ENCODE measurements around the gene WDR64. TPM values are rescaled to one million over a fixed set of nuclear protein-coding genes. Genes with fewer than 3 reads are reported as not detected.

WDR64 gene
- total RNA-seq, 2 donors from 2014 or later: not detected

GRCh38 chr1:241606544-241606943, 45.5 kb upstream of the WDR64 start:
- no peak overlapping the region for H3K27ac Mint-ChIP-seq
- no peaks in the 10 kb centered on the region for H3K9me3 Mint-ChIP-seq
- H3K9me3 ChIP-seq (ENCODE audit: control insufficient read depth, low read length): no peaks in the 10 kb centered on the region
- no peaks in the 10 kb centered on the region for H3K36me3 ChIP-seq (ENCODE audit: control insufficient read depth, insufficient read depth, low read length)
- peaks cover 5% of the 10 kb centered on the region for H3K27me3 ChIP-seq (ENCODE audit: control insufficient read depth, insufficient read depth, low read length, poor library complexity, severe bottlenecking)
- no peak overlapping the region for H3K4me3 Mint-ChIP-seq
- DNase-seq: no peak
- H3K9ac ChIP-seq (ENCODE audit: extremely low read depth, low read length, poor library complexity, severe bottlenecking): no peak overlapping the region
- H3K27me3 Mint-ChIP-seq (ENCODE audit: insufficient read depth): no peaks in the 10 kb centered on the region
- no peaks in the 10 kb centered on the region for H3K36me3 Mint-ChIP-seq (ENCODE audit: low read depth)
- WGBS, 2 experiments (ENCODE audit: insufficient coverage in 1 of 2, insufficient read length in 1 of 2): 92 to 95% methylated on average over 4 to 5 of the region's 5 CpGs
- peaks cover 10% of the 10 kb centered on the region for H3K4me1 ChIP-seq (ENCODE audit: control insufficient read depth, insufficient read depth, low read length)
- H3K4me3 ChIP-seq (ENCODE audit: low read length): no peak overlapping the region
- no peak for TF ChIP-seq CTCF (conservative IDR thresholded peaks at IDR 0.05)
- no peak overlapping the region for H3K27ac ChIP-seq (ENCODE audit: low read depth, low read length)
- H3K4me1 Mint-ChIP-seq: peaks cover 3% of the 10 kb centered on the region

GRCh38 chr1:241607497-241607896, 44.6 kb upstream of the WDR64 start:
- TF ChIP-seq CTCF (conservative IDR thresholded peaks at IDR 0.05): no peak
- no peak for DNase-seq
- Histone ChIP-seq H3K4me3 (ENCODE audit: low read length) (no peak overlapping the region), H3K36me3 (ENCODE audit: control insufficient read depth, insufficient read depth, low read length) (no peaks in the 10 kb centered on the region), H3K4me1 (ENCODE audit: control insufficient read depth, insufficient read depth, low read length) (peaks cover 10% of the 10 kb centered on the region), H3K27ac (ENCODE audit: low read depth, low read length) (no peak overlapping the region), H3K9me3 (ENCODE audit: control insufficient read depth, low read length) (no peaks in the 10 kb centered on the region), H3K27me3 (ENCODE audit: control insufficient read depth, insufficient read depth, low read length, poor library complexity, severe bottlenecking) (peaks cover 5% of the 10 kb centered on the region), H3K9ac (ENCODE audit: extremely low read depth, low read length, poor library complexity, severe bottlenecking) (no peak overlapping the region)
- no peak overlapping the region for H3K27ac Mint-ChIP-seq
- H3K4me1 Mint-ChIP-seq: peaks cover 3% of the 10 kb centered on the region
- no peaks in the 10 kb centered on the region for H3K27me3 Mint-ChIP-seq (ENCODE audit: insufficient read depth)
- no peak overlapping the region for H3K4me3 Mint-ChIP-seq
- no peaks in the 10 kb centered on the region for H3K36me3 Mint-ChIP-seq (ENCODE audit: low read depth)
- no peaks in the 10 kb centered on the region for H3K9me3 Mint-ChIP-seq

- H3K27ac ChIP-seq (ENCODE audit: low read depth, low read length): no peak overlapping the region
Observed at GRCh38 chr1:241608379-241609033, 43.6 kb upstream of the WDR64 start.

More at GRCh38 chr1:241608379-241609033, 43.6 kb upstream of the WDR64 start:
- DNase-seq: no peak
- Histone ChIP-seq H3K27me3 (ENCODE audit: control insufficient read depth, insufficient read depth, low read length, poor library complexity, severe bottlenecking) (peaks cover 5% of the 10 kb centered on the region), H3K4me1 (ENCODE audit: control insufficient read depth, insufficient read depth, low read length) (peaks cover 10% of the 10 kb centered on the region), H3K9ac (ENCODE audit: extremely low read depth, low read length, poor library complexity, severe bottlenecking) (no peak overlapping the region), H3K4me3 (ENCODE audit: low read length) (no peak overlapping the region), H3K36me3 (ENCODE audit: control insufficient read depth, insufficient read depth, low read length) (no peaks in the 10 kb centered on the region), H3K9me3 (ENCODE audit: control insufficient read depth, low read length) (no peaks in the 10 kb centered on the region)
- no peak overlapping the region for H3K4me3 Mint-ChIP-seq
- WGBS, 2 experiments (ENCODE audit: insufficient coverage in 1 of 2, insufficient read length in 1 of 2): 87 to 96% methylated on average over 2 to 3 of the region's 3 CpGs
- H3K9me3 Mint-ChIP-seq: no peaks in the 10 kb centered on the region
- no peaks in the 10 kb centered on the region for H3K36me3 Mint-ChIP-seq (ENCODE audit: low read depth)
- TF ChIP-seq CTCF (conservative IDR thresholded peaks at IDR 0.05): no peak
- H3K4me1 Mint-ChIP-seq: peaks cover 3% of the 10 kb centered on the region
- H3K27me3 Mint-ChIP-seq (ENCODE audit: insufficient read depth): no peaks in the 10 kb centered on the region
- H3K27ac Mint-ChIP-seq: no peak overlapping the region
